HG02759 (cell line): ENCODE results near the gene TRPC4AP.
"Not testable (repeated sequence)": the region's sequence is repeated elsewhere in the genome, so short reads cannot be mapped to it uniquely, and the experiment has no call there.

Experiments used
- ATAC-seq: cut with Tn5 transposase; IDR thresholded peaks from one replicate; pipeline ENCODE4 v1.9.1; 2021; ENCODE audit warnings: mild to moderate bottlenecking, moderate library complexity; ENCODE audit not compliant: unreplicated experiment

The TRPC4AP gene

GRCh38 chr20:35104685-35105295, 12.2 kb upstream of the TRPC4AP start:
- no peak for ATAC-seq

GRCh38 chr20:35101620-35102019, 9.0 kb upstream of the TRPC4AP start:
- no peak for ATAC-seq

GRCh38 chr20:35093267-35093884, 769 bp upstream of the TRPC4AP start:
- no peak for ATAC-seq

GRCh38 chr20:35091816-35092523, 637 bp downstream of the TRPC4AP start:
- peak; percentile 29 for ATAC-seq

GRCh38 chr20:35088231-35089145, 4.1 kb downstream of the TRPC4AP start:
- ATAC-seq: no peak

GRCh38 chr20:35087791-35088190, 4.8 kb downstream of the TRPC4AP start:
- ATAC-seq: no peak

GRCh38 chr20:35087355-35087754, 5.3 kb downstream of the TRPC4AP start:
- ATAC-seq: no peak

- ATAC-seq: no peak
Observed at GRCh38 chr20:35085477-35086225, 7.0 kb downstream of the TRPC4AP start.

GRCh38 chr20:35084998-35085397, 7.6 kb downstream of the TRPC4AP start:
- no peak for ATAC-seq

- not testable (repeated sequence) for ATAC-seq
Observed at GRCh38 chr20:35080348-35080642, 12.3 kb downstream of the TRPC4AP start.

- ATAC-seq: no peak
Observed at GRCh38 chr20:35079472-35080347, 12.9 kb downstream of the TRPC4AP start.

GRCh38 chr20:35077872-35078271, 14.7 kb downstream of the TRPC4AP start:
- ATAC-seq: no peak

GRCh38 chr20:35077341-35077740, 15.3 kb downstream of the TRPC4AP start:
- ATAC-seq: no peak

- not testable (repeated sequence) for ATAC-seq
Observed at GRCh38 chr20:35071436-35072153, 21.0 kb downstream of the TRPC4AP start.

GRCh38 chr20:35066194-35066593, 26.4 kb downstream of the TRPC4AP start:
- ATAC-seq: no peak

GRCh38 chr20:35065181-35065580, 27.4 kb downstream of the TRPC4AP start:
- ATAC-seq: no peak

- no peak for ATAC-seq
Observed at GRCh38 chr20:35063168-35063567, 29.4 kb downstream of the TRPC4AP start.

GRCh38 chr20:35062478-35062877, 30.1 kb downstream of the TRPC4AP start:
- ATAC-seq: no peak

- ATAC-seq: no peak
Observed at GRCh38 chr20:35060168-35060567, 32.4 kb downstream of the TRPC4AP start.
